ENCODE results near the gene CLEC4M.

CLEC4M gene

GRCh38 chr19:7801020-7801570, 38.1 kb downstream of the CLEC4M start:
- Histone ChIP-seq H2BK120ac (ENCODE audit: low read depth, low read length) (no peak overlapping the region), H3K4me2 (ENCODE audit: low read length) (no peak overlapping the region), H2BK5ac (ENCODE audit: low read length) (no peak overlapping the region), H2AK5ac (ENCODE audit: low read length) (no peak overlapping the region), H3K27ac (ENCODE audit: low read depth, low read length) (no peak overlapping the region), H4K5ac (ENCODE audit: low read length) (no peak overlapping the region), H3K79me2 (ENCODE audit: control insufficient read depth, insufficient read depth, low read length) (no peaks in the 10 kb centered on the region), H3K36me3 (ENCODE audit: control insufficient read depth, insufficient read depth, low read length) (no peaks in the 10 kb centered on the region), H4K8ac (ENCODE audit: low read depth, low read length) (no peak overlapping the region), H3K56ac (ENCODE audit: low read length) (no peak overlapping the region), H2BK15ac (replicated peaks; ENCODE audit: low read depth) (no peak overlapping the region), H3K18ac (ENCODE audit: low read length) (no peak overlapping the region), H3K79me1 (ENCODE audit: low read length) (no peaks in the 10 kb centered on the region), H3K23ac (ENCODE audit: low read length) (no peak overlapping the region), H3K4ac (ENCODE audit: low read depth, low read length) (no peak overlapping the region), H3K4me1 (ENCODE audit: control insufficient read depth, low read depth, low read length) (no peaks in the 10 kb centered on the region), H3K27me3 (ENCODE audit: insufficient read depth, low read length, poor library complexity) (no peaks in the 10 kb centered on the region), H3K4me3 (ENCODE audit: low read length) (peak overlapping the region; percentile 13), H3K9ac (ENCODE audit: low read length) (no peak overlapping the region)
- WGBS (ENCODE audit: extremely low coverage, insufficient coverage, low lambda C conversion rate), result no CpG with 5 or more reads among the region's 17 CpGs
- DNase-seq, result no peak

GRCh38 chr19:7806234-7806633, 43.2 kb downstream of the CLEC4M start:
- H3K27ac ChIP-seq (ENCODE audit: low read depth, low read length), result no peak overlapping the region
- no peak overlapping the region for H3K18ac ChIP-seq (ENCODE audit: low read length)
- no peak overlapping the region for H2AK5ac ChIP-seq (ENCODE audit: low read length)
- H3K56ac ChIP-seq (ENCODE audit: low read length), result no peak overlapping the region
- H3K4ac ChIP-seq (ENCODE audit: low read depth, low read length), result no peak overlapping the region
- no peaks in the 10 kb centered on the region for H3K79me2 ChIP-seq (ENCODE audit: control insufficient read depth, insufficient read depth, low read length)
- H3K4me3 ChIP-seq (ENCODE audit: low read length), result no peak overlapping the region
- no peak overlapping the region for H3K23ac ChIP-seq (ENCODE audit: low read length)
- H3K9ac ChIP-seq (ENCODE audit: low read length), result no peak overlapping the region
- no peak overlapping the region for H2BK120ac ChIP-seq (ENCODE audit: low read depth, low read length)
- no peak overlapping the region for H3K4me2 ChIP-seq (ENCODE audit: low read length)
- H3K27me3 ChIP-seq (ENCODE audit: insufficient read depth, low read length, poor library complexity), result no peaks in the 10 kb centered on the region
- H3K79me1 ChIP-seq (ENCODE audit: low read length), result no peaks in the 10 kb centered on the region
- H4K8ac ChIP-seq (ENCODE audit: low read depth, low read length), result no peak overlapping the region
- no peak overlapping the region for H2BK15ac ChIP-seq (replicated peaks; ENCODE audit: low read depth)
- no peaks in the 10 kb centered on the region for H3K36me3 ChIP-seq (ENCODE audit: control insufficient read depth, insufficient read depth, low read length)
- H4K5ac ChIP-seq (ENCODE audit: low read length), result no peak overlapping the region
- no CpG with 5 or more reads among the region's 3 CpGs for WGBS (ENCODE audit: extremely low coverage, insufficient coverage, low lambda C conversion rate)
- H3K4me1 ChIP-seq (ENCODE audit: control insufficient read depth, low read depth, low read length), result no peaks in the 10 kb centered on the region
- no peak overlapping the region for H2BK5ac ChIP-seq (ENCODE audit: low read length)
- DNase-seq, result no peak

- Histone ChIP-seq H3K79me2 (ENCODE audit: control insufficient read depth, insufficient read depth, low read length) (no peaks in the 10 kb centered on the region), H2AK5ac (ENCODE audit: low read length) (no peak overlapping the region), H3K4ac (ENCODE audit: low read depth, low read length) (no peak overlapping the region), H3K4me1 (ENCODE audit: control insufficient read depth, low read depth, low read length) (no peaks in the 10 kb centered on the region), H2BK120ac (ENCODE audit: low read depth, low read length) (no peak overlapping the region), H3K4me3 (ENCODE audit: low read length) (no peak overlapping the region), H3K27ac (ENCODE audit: low read depth, low read length) (no peak overlapping the region), H2BK15ac (replicated peaks; ENCODE audit: low read depth) (no peak overlapping the region), H3K4me2 (ENCODE audit: low read length) (no peak overlapping the region), H4K8ac (ENCODE audit: low read depth, low read length) (no peak overlapping the region), H3K27me3 (ENCODE audit: insufficient read depth, low read length, poor library complexity) (no peaks in the 10 kb centered on the region), H3K56ac (ENCODE audit: low read length) (no peak overlapping the region), H3K79me1 (ENCODE audit: low read length) (no peaks in the 10 kb centered on the region), H3K9ac (ENCODE audit: low read length) (no peak overlapping the region), H4K5ac (ENCODE audit: low read length) (no peak overlapping the region), H3K18ac (ENCODE audit: low read length) (no peak overlapping the region), H3K36me3 (ENCODE audit: control insufficient read depth, insufficient read depth, low read length) (no peaks in the 10 kb centered on the region), H3K23ac (ENCODE audit: low read length) (no peak overlapping the region), H2BK5ac (ENCODE audit: low read length) (no peak overlapping the region)
- no CpG with 5 or more reads among the region's 9 CpGs for WGBS (ENCODE audit: extremely low coverage, insufficient coverage, low lambda C conversion rate)
- DNase-seq, result no peak
Observed at GRCh38 chr19:7806876-7807275, 43.8 kb downstream of the CLEC4M start.

GRCh38 chr19:7808108-7808507, 45.1 kb downstream of the CLEC4M start:
- DNase-seq, result peak; percentile 37

GRCh38 chr19:7811989-7812388, 48.9 kb downstream of the CLEC4M start:
- Histone ChIP-seq H3K27ac (ENCODE audit: low read depth, low read length) (no peak overlapping the region), H3K36me3 (ENCODE audit: control insufficient read depth, insufficient read depth, low read length) (no peaks in the 10 kb centered on the region), H3K4ac (ENCODE audit: low read depth, low read length) (no peak overlapping the region), H3K18ac (ENCODE audit: low read length) (no peak overlapping the region), H3K23ac (ENCODE audit: low read length) (no peak overlapping the region), H2BK5ac (ENCODE audit: low read length) (no peak overlapping the region), H4K5ac (ENCODE audit: low read length) (no peak overlapping the region), H2BK15ac (replicated peaks; ENCODE audit: low read depth) (no peak overlapping the region), H3K4me3 (ENCODE audit: low read length) (no peak overlapping the region), H3K56ac (ENCODE audit: low read length) (no peak overlapping the region), H3K4me1 (ENCODE audit: control insufficient read depth, low read depth, low read length) (no peaks in the 10 kb centered on the region), H4K8ac (ENCODE audit: low read depth, low read length) (no peak overlapping the region), H3K9ac (ENCODE audit: low read length) (no peak overlapping the region), H3K27me3 (ENCODE audit: insufficient read depth, low read length, poor library complexity) (no peaks in the 10 kb centered on the region), H2AK5ac (ENCODE audit: low read length) (no peak overlapping the region), H3K79me2 (ENCODE audit: control insufficient read depth, insufficient read depth, low read length) (no peaks in the 10 kb centered on the region), H2BK120ac (ENCODE audit: low read depth, low read length) (no peak overlapping the region), H3K4me2 (ENCODE audit: low read length) (no peak overlapping the region), H3K79me1 (ENCODE audit: low read length) (no peaks in the 10 kb centered on the region)
- no peak for DNase-seq
- WGBS (ENCODE audit: extremely low coverage, insufficient coverage, low lambda C conversion rate), result no CpG with 5 or more reads among the region's 2 CpGs

More at GRCh38 chr19:7808108-7808507, 45.1 kb downstream of the CLEC4M start:
- Histone ChIP-seq H3K79me2 (ENCODE audit: control insufficient read depth, insufficient read depth, low read length) (no peaks in the 10 kb centered on the region), H2BK15ac (replicated peaks; ENCODE audit: low read depth) (no peak overlapping the region), H3K4me2 (ENCODE audit: low read length) (no peak overlapping the region), H3K27ac (ENCODE audit: low read depth, low read length) (no peak overlapping the region), H3K4me1 (ENCODE audit: control insufficient read depth, low read depth, low read length) (no peaks in the 10 kb centered on the region), H3K18ac (ENCODE audit: low read length) (no peak overlapping the region), H2AK5ac (ENCODE audit: low read length) (no peak overlapping the region), H3K23ac (ENCODE audit: low read length) (no peak overlapping the region), H3K27me3 (ENCODE audit: insufficient read depth, low read length, poor library complexity) (no peaks in the 10 kb centered on the region), H4K8ac (ENCODE audit: low read depth, low read length) (no peak overlapping the region), H3K36me3 (ENCODE audit: control insufficient read depth, insufficient read depth, low read length) (no peaks in the 10 kb centered on the region), H3K4ac (ENCODE audit: low read depth, low read length) (no peak overlapping the region), H3K4me3 (ENCODE audit: low read length) (no peak overlapping the region), H4K5ac (ENCODE audit: low read length) (no peak overlapping the region), H2BK5ac (ENCODE audit: low read length) (no peak overlapping the region), H3K9ac (ENCODE audit: low read length) (no peak overlapping the region), H2BK120ac (ENCODE audit: low read depth, low read length) (no peak overlapping the region), H3K79me1 (ENCODE audit: low read length) (no peaks in the 10 kb centered on the region), H3K56ac (ENCODE audit: low read length) (no peak overlapping the region)
- no CpG with 5 or more reads among the region's 5 CpGs for WGBS (ENCODE audit: extremely low coverage, insufficient coverage, low lambda C conversion rate)

- Histone ChIP-seq H3K4me1 (ENCODE audit: control insufficient read depth, low read depth, low read length) (no peaks in the 10 kb centered on the region), H3K27ac (ENCODE audit: low read depth, low read length) (no peak overlapping the region), H3K79me2 (ENCODE audit: control insufficient read depth, insufficient read depth, low read length) (no peaks in the 10 kb centered on the region), H4K8ac (ENCODE audit: low read depth, low read length) (no peak overlapping the region), H2BK5ac (ENCODE audit: low read length) (no peak overlapping the region), H3K4me2 (ENCODE audit: low read length) (no peak overlapping the region), H3K4me3 (ENCODE audit: low read length) (no peak overlapping the region), H2BK15ac (replicated peaks; ENCODE audit: low read depth) (no peak overlapping the region), H3K18ac (ENCODE audit: low read length) (no peak overlapping the region), H2AK5ac (ENCODE audit: low read length) (no peak overlapping the region), H3K79me1 (ENCODE audit: low read length) (no peaks in the 10 kb centered on the region), H3K56ac (ENCODE audit: low read length) (no peak overlapping the region), H3K4ac (ENCODE audit: low read depth, low read length) (no peak overlapping the region), H2BK120ac (ENCODE audit: low read depth, low read length) (no peak overlapping the region), H3K9ac (ENCODE audit: low read length) (no peak overlapping the region), H4K5ac (ENCODE audit: low read length) (no peak overlapping the region), H3K23ac (ENCODE audit: low read length) (no peak overlapping the region), H3K27me3 (ENCODE audit: insufficient read depth, low read length, poor library complexity) (no peaks in the 10 kb centered on the region), H3K36me3 (ENCODE audit: control insufficient read depth, insufficient read depth, low read length) (no peaks in the 10 kb centered on the region)
- no CpG with 5 or more reads among the region's 10 CpGs for WGBS (ENCODE audit: extremely low coverage, insufficient coverage, low lambda C conversion rate)
- DNase-seq, result no peak
Observed at GRCh38 chr19:7815325-7815724, 52.3 kb downstream of the CLEC4M start.
